ENCODE measurements around the gene ALDH1L1. TPM values are rescaled to one million over a fixed set of nuclear protein-coding genes. Genes with fewer than 3 reads are reported as not detected.

ALDH1L1 gene
- total and polyA plus RNA-seq, 2 of the 8 experiments (the other 6 are each of a cell fraction or from before 2014, with no cell fraction given): 0.98 to 1.6 TPM

DNA sequence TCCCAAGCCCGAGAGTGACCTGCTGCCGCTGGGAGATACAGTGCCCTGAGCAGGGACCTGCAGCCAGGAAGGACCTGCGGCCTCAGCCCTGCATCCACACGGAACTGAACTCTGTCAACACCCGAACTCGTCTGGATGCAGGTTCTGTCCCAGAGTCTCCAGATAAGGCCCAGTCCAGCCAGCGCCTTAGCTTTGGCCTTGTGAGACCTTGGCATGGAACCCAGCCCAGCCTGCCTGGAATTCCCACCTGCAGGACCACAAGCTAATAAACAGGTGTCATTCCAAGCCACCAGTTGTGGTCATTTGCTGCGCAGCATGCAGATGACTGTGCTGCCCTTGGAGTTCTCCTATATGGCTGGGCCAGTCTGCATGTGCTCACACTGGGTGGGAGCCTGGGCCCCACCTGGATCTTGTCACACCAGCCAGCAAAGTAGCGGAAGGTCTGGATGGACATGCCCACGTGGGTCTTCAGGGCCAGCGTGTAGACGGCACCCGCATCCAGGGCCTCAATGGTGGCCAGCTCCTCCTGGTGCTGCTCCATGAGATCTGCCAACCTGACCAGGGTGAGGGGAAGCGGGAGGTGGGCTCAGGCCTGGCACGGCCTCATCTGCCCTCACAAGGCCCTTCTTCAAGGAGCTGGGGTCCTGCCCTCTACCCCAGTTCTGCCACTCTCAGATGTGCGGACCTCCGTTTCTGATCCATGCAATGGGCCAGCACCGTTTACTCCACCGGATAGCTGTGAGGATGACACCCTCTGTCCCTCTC is 49.2 kb downstream of the ALDH1L1 start:
- no peak overlapping the region for H3K27ac ChIP-seq (ENCODE audit: low read depth, low read length)
- no peaks in the 10 kb centered on the region for H3K9me3 ChIP-seq (ENCODE audit: insufficient read depth in 2 of 2, low read depth in 1 of 2, low read length in 1 of 2)
- POLR2A ChIA-PET (ENCODE audit: partially characterized antibody): no interaction called here
- DNase-seq (ENCODE audit: low read depth in 1 of 2, low spot score in 2 of 2) (peak in 1 of 2 experiments; percentile 8), FAIRE-seq (no peak)
- whole genome bisulfite sequencing, 2 experiments (ENCODE audit: extremely low coverage in 1 of 2, insufficient coverage in 1 of 2, insufficient read length in 1 of 2, insufficient replicate concordance in 2 of 2, low coverage in 1 of 2, low lambda C conversion rate in 2 of 2, missing lambda C conversion rate in 1 of 2): 91% methylated on average over 19 of the region's 19 CpGs; no CpG with 5 or more reads in 1 of the 2 experiments
- no peak overlapping the region for H4K8ac ChIP-seq (ENCODE audit: extremely low read depth, insufficient read depth, low read length)
- peaks cover 0 to 3% (median 1%) of the 10 kb centered on the region in 4 experiments; a peak in 5 of 7 replicates for H3K27me3 ChIP-seq (replicated peaks in 1 of 4; ENCODE audit: control insufficient read depth in 3 of 4, extremely low read depth in 1 of 4, insufficient read depth in 3 of 4, low read length in 3 of 4)
- no peak overlapping the region for H2BK12ac ChIP-seq (ENCODE audit: low read depth, low read length)
- H2AFZ ChIP-seq (ENCODE audit: low read length): no peak overlapping the region
- no peak overlapping the region for H3K23ac ChIP-seq (ENCODE audit: insufficient read length)
- no peak overlapping the region for H2BK5ac ChIP-seq (ENCODE audit: low read depth, low read length)
- H3K23me2 ChIP-seq (ENCODE audit: low read depth, low read length): no peaks in the 10 kb centered on the region
- 0 out of 2 replicates have a peak overlapping the region, but pooled peaks have one; percentile 18 for H2BK20ac ChIP-seq (ENCODE audit: low read length)
- TF ChIP-seq TCF12 (IDR thresholded peaks at IDR 0.05; ENCODE audit: low read depth, low read length): no peak
- no peak for TF ChIP-seq SAP30 (IDR thresholded peaks at IDR 0.05; ENCODE audit: insufficient read depth, insufficient replicate concordance, low read length)
- no peak for TF ChIP-seq CBX8 (IDR thresholded peaks at IDR 0.05; ENCODE audit: borderline replicate concordance, low read depth, low read length)
- TF ChIP-seq YY1 (IDR thresholded peaks at IDR 0.05; ENCODE audit: low read depth, low read length): no peak
- TF ChIP-seq GABPA (IDR thresholded peaks at IDR 0.05; ENCODE audit: borderline replicate concordance, insufficient read depth, low read length): no peak
- TF ChIP-seq EZH2 (IDR thresholded peaks at IDR 0.05; ENCODE audit: low read depth, low read length, severe bottlenecking): no peak
- TF ChIP-seq TBP (IDR thresholded peaks at IDR 0.05; ENCODE audit: low read depth, low read length): no peak
- TF ChIP-seq PHF8 (conservative IDR thresholded peaks at IDR 0.05; ENCODE audit: low read depth, low read length): no peak
- no peak for TF ChIP-seq JUND (IDR thresholded peaks at IDR 0.05; ENCODE audit: low read length)
- no peak overlapping the region for H3K18ac ChIP-seq (ENCODE audit: extremely low read depth, low read length)
- no peak overlapping the region for H2AK5ac ChIP-seq (ENCODE audit: low read depth, low read length)
- no peak overlapping the region for H2BK15ac ChIP-seq (ENCODE audit: low read length)
- no peak overlapping the region for H3K4ac ChIP-seq (replicated peaks; ENCODE audit: insufficient read length, low read depth, low read length)
- H3K36me3 ChIP-seq (ENCODE audit: control insufficient read depth in 2 of 4, insufficient read depth in 4 of 4, low read length in 3 of 4): no peaks in the 10 kb centered on the region
- H3K79me1 ChIP-seq (ENCODE audit: low read depth, low read length): no peaks in the 10 kb centered on the region
- H3K56ac ChIP-seq (replicated peaks; ENCODE audit: insufficient read length, low read depth, low read length): no peak overlapping the region
- H4K5ac ChIP-seq (ENCODE audit: insufficient read length, low read depth, low read length): no peak overlapping the region
- no peak overlapping the region for H4K91ac ChIP-seq (replicated peaks; ENCODE audit: insufficient read length, low read length)
- CTCF ChIA-PET (ENCODE audit: partially characterized antibody): interaction anchor here (1.2 to 6.1 kb wide), 11 partner anchors 11 to 259 kb away, joined by 4 to 58 read pairs (median 35); no protein-coding TSS in a partner anchor
- H4K20me1 ChIP-seq (replicated peaks in 1 of 2; ENCODE audit: control insufficient read depth in 1 of 2, insufficient read depth in 2 of 2, low read length in 2 of 2): no peaks in the 10 kb centered on the region
- H3K4me1 ChIP-seq (replicated peaks in 1 of 4; ENCODE audit: control insufficient read depth in 3 of 4, insufficient read depth in 4 of 4, low read length in 3 of 4): peaks cover 0 to 21% (median 9%) of the 10 kb centered on the region in 4 experiments; a peak in 6 of 7 replicates
- H3K14ac ChIP-seq (ENCODE audit: insufficient read length): no peak overlapping the region
- no peak overlapping the region for H3K4me2 ChIP-seq (ENCODE audit: insufficient read depth in 1 of 2, low read depth in 2 of 2, low read length in 2 of 2)
- H3K79me2 ChIP-seq (ENCODE audit: control insufficient read depth in 1 of 2, insufficient read depth in 2 of 2, low read length in 2 of 2): no peaks in the 10 kb centered on the region
- H3K4me3 ChIP-seq (ENCODE audit: extremely low read depth in 1 of 4, insufficient read depth in 2 of 4, low read depth in 3 of 4, low read length in 4 of 4): no peak overlapping the region
- no peak overlapping the region for H2BK120ac ChIP-seq (replicated peaks; ENCODE audit: low read depth, low read length)
- H3K9ac ChIP-seq (replicated peaks in 1 of 4; ENCODE audit: extremely low read depth in 1 of 4, low read depth in 3 of 4, low read length in 3 of 4): no peak overlapping the region
